Transverse colon (tissue), 4 donors: ENCODE data around the gene SCN1A. TPM values are rescaled to one million over a fixed set of nuclear protein-coding genes. Genes with fewer than 3 reads are reported as not detected.

ENCODE experiments used
- DNase-seq: peaks from one replicate; pipeline ENCODE4 v3.0.0-alpha.2; 2019
- H3K27ac ChIP-seq, 4 donors: fragments of 200-600 bp; sonication (generic); 2 replicates each; pipeline ENCODE4 v1.5.1; 2016 to 2018; ENCODE audit warnings: inconsistent platforms in 4 of 4
- H3K27me3 ChIP-seq: fragments of 200-600 bp; sonication (generic); 2 replicates; pipeline ENCODE4 v1.5.1; 2017; ENCODE audit warnings: inconsistent platforms
- H3K36me3 ChIP-seq, 4 donors: fragments of 200-600 bp; sonication (generic); 2 replicates each; pipeline ENCODE4 v1.5.1; 2017 to 2019; ENCODE audit warnings: inconsistent platforms in 4 of 4
- H3K4me1 ChIP-seq, 4 donors: fragments of 200-600 bp; sonication (generic); 2 replicates each; pipeline ENCODE4 v1.5.1; 2017 to 2020; ENCODE audit warnings: inconsistent platforms in 4 of 4
- H3K4me3 ChIP-seq, 4 donors: fragments of 200-600 bp; sonication (generic); 1 replicate in 1 of 4; 2 replicates in 3 of 4; pipeline versions ENCODE4 v1.5.1 to v1.6.1; 2017 to 2019; ENCODE audit warnings: inconsistent platforms in 4 of 4
- H3K9me3 ChIP-seq, 2 donors: fragments of 200-600 bp; sonication (generic); 2 replicates each; pipeline ENCODE4 v1.5.1; 2017 to 2019; ENCODE audit warnings: inconsistent platforms in 2 of 2
- CTCF ChIP-seq, 5 experiments: fragments of 200-600 bp in 3 of 5; fragments of 450-650 bp in 2 of 5; sonication (generic) in 3 of 5; IDR thresholded peaks; 1 replicate in 2 of 5; 2 replicates in 3 of 5; pipeline ENCODE4 v1.5.1; 2016 to 2017; ENCODE audit warnings: antibody characterized with exemption in 5 of 5, inconsistent platforms in 3 of 5, mild to moderate bottlenecking in 2 of 5, moderate library complexity in 1 of 5
- EP300 ChIP-seq: sonication (generic); formaldehyde crosslinking; IDR thresholded peaks from one replicate; pipeline ENCODE4 v1.6.1; 2017; ENCODE audit warnings: antibody characterized with exemption, low read depth
- POLR2A ChIP-seq: fragments of 450-650 bp; IDR thresholded peaks from one replicate; pipeline ENCODE4 v1.6.1; 2016; ENCODE audit warnings: antibody characterized with exemption, mild to moderate bottlenecking, moderate library complexity
- POLR2AphosphoS5 ChIP-seq, 3 donors: sonication (generic); formaldehyde crosslinking; IDR thresholded peaks; one replicate each; pipeline ENCODE4 v1.6.1; 2016; ENCODE audit warnings: antibody characterized with exemption in 3 of 3
- WGBS, 2 donors: methylation state at CpG; one replicate each; pipeline ENCODE4 v1.1.5; 2018; ENCODE audit warnings: low coverage in 1 of 2; 5-methylcytosine and 5-hydroxymethylcytosine counted together
- in situ Hi-C, 4 donors: fragments of 200-750 bp; cut with MboI; loops; one replicate each; pipeline versions ENCODE4 v1.15.0 to v1.15.1; 2017; ENCODE audit warnings: low sequenced_read_pairs in 3 of 4, low pct_ligation_motif_present in 1 of 4, low pct_unique_long_range_greater_than_20kb in 1 of 4
- intact Hi-C: fragments of 100-400 bp; cut with DNase I; formaldehyde crosslinking; loops from one replicate; pipeline ENCODE4 v1.15.1; 2023; ENCODE audit warnings: low total_unique reads
- total RNA-seq, 4 donors: library from RNA; depleted of rRNA; stranded (reverse); fragments of >200 nt; gene quantifications; one replicate each; pipeline ENCODE4 v1.1.0, GENCODE V29; 2016

Gene SCN1A
- total RNA-seq, 4 donors from 2014 or later: not detected

GRCh38 chr2:166133653-166134052, 5.8 kb upstream of the SCN1A start:
- H3K27me3 ChIP-seq: no peaks in the 10 kb centered on the region
- TF ChIP-seq CTCF (IDR thresholded peaks at IDR 0.05) (no peak), EP300 (no peak), POLR2AphosphoS5 (IDR thresholded peaks at IDR 0.05) (no peak), POLR2A (no peak)
- H3K27ac ChIP-seq: no peak overlapping the region
- no peak overlapping the region for H3K4me3 ChIP-seq
- no peak for DNase-seq
- H3K36me3 ChIP-seq: no peaks in the 10 kb centered on the region
- intact Hi-C loops (no loop called here), in situ Hi-C loops (no loop called here)
- WGBS, 2 donors: 74% methylated on average over 7 of the region's 7 CpGs
- H3K4me1 ChIP-seq: no peaks in the 10 kb centered on the region
- H3K9me3 ChIP-seq: no peaks in the 10 kb centered on the region

- no peak for TF ChIP-seq CTCF (IDR thresholded peaks at IDR 0.05)
- no peak for TF ChIP-seq EP300
- no peak for TF ChIP-seq POLR2A
- no peak for TF ChIP-seq POLR2AphosphoS5 (IDR thresholded peaks at IDR 0.05)
- H3K36me3 ChIP-seq: no peaks in the 10 kb centered on the region
- in situ Hi-C loops: no loop called here
- no peak overlapping the region for H3K27ac ChIP-seq
- H3K27me3 ChIP-seq: no peaks in the 10 kb centered on the region
- H3K4me1 ChIP-seq: peaks cover 0 to 6% (median 0%) of the 10 kb centered on the region in 4 donors
- intact Hi-C loops: loop anchor here (5.0 kb wide), 2 partner anchors 71 to 176 kb away; partner anchors contain the start of gene TTC21B
- no peaks in the 10 kb centered on the region for H3K9me3 ChIP-seq
- H3K4me3 ChIP-seq: no peak overlapping the region
- no peak for DNase-seq
Observed at GRCh38 chr2:166128156-166128505, 311 bp upstream of the SCN1A start.

GRCh38 chr2:166126007-166126639, 1.7 kb downstream of the SCN1A start:
- Histone ChIP-seq H3K4me1 (peaks cover 0 to 6% (median 0%) of the 10 kb centered on the region in 4 donors), H3K36me3 (no peaks in the 10 kb centered on the region), H3K27me3 (no peaks in the 10 kb centered on the region), H3K4me3 (no peak overlapping the region), H3K9me3 (no peaks in the 10 kb centered on the region), H3K27ac (no peak overlapping the region)
- in situ Hi-C loops: no loop called here
- whole genome bisulfite sequencing, 2 donors: 81 to 84% methylated on average over 6 of the region's 6 CpGs
- intact Hi-C loops: loop anchor here (5.0 kb wide), 2 partner anchors 69 to 174 kb away; partner anchors contain the start of gene TTC21B
- DNase-seq: no peak
- no peak for TF ChIP-seq POLR2A
- no peak for TF ChIP-seq EP300
- no peak for TF ChIP-seq POLR2AphosphoS5 (IDR thresholded peaks at IDR 0.05)
- no peak for TF ChIP-seq CTCF (IDR thresholded peaks at IDR 0.05)

- WGBS, 2 donors: 67% methylated on average over 2 of the region's 2 CpGs; no CpG with 5 or more reads in 1 of the 2 donors
- no peaks in the 10 kb centered on the region for H3K9me3 ChIP-seq
- H3K4me3 ChIP-seq: no peak overlapping the region
- TF ChIP-seq CTCF (IDR thresholded peaks at IDR 0.05) (no peak), EP300 (no peak), POLR2A (no peak), POLR2AphosphoS5 (IDR thresholded peaks at IDR 0.05) (no peak)
- peaks cover 0 to 6% (median 0%) of the 10 kb centered on the region in 4 donors for H3K4me1 ChIP-seq
- no peaks in the 10 kb centered on the region for H3K36me3 ChIP-seq
- intact Hi-C loops: loop anchor here (5.0 kb wide), 2 partner anchors 68 to 173 kb away; partner anchors contain the start of gene TTC21B
- H3K27ac ChIP-seq: no peak overlapping the region
- H3K27me3 ChIP-seq: no peaks in the 10 kb centered on the region
- in situ Hi-C loops: no loop called here
- no peak for DNase-seq
Observed at GRCh38 chr2:166125557-166125956, 2.3 kb downstream of the SCN1A start.
